GM19351 (cell line): ENCODE data around the gene ZBTB12.
"Not testable (repeated sequence)": the region's sequence is repeated elsewhere in the genome, so short reads cannot be mapped to it uniquely, and the experiment has no call there.

ENCODE experiments used
- ATAC-seq: cut with Tn5 transposase; IDR thresholded peaks from one replicate; pipeline ENCODE4 v1.9.1; 2021; ENCODE audit warnings: mild to moderate bottlenecking, moderate library complexity; ENCODE audit not compliant: unreplicated experiment

Gene ZBTB12, protein sequence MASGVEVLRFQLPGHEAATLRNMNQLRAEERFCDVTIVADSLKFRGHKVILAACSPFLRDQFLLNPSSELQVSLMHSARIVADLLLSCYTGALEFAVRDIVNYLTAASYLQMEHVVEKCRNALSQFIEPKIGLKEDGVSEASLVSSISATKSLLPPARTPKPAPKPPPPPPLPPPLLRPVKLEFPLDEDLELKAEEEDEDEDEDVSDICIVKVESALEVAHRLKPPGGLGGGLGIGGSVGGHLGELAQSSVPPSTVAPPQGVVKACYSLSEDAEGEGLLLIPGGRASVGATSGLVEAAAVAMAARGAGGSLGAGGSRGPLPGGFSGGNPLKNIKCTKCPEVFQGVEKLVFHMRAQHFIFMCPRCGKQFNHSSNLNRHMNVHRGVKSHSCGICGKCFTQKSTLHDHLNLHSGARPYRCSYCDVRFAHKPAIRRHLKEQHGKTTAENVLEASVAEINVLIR

DNA sequence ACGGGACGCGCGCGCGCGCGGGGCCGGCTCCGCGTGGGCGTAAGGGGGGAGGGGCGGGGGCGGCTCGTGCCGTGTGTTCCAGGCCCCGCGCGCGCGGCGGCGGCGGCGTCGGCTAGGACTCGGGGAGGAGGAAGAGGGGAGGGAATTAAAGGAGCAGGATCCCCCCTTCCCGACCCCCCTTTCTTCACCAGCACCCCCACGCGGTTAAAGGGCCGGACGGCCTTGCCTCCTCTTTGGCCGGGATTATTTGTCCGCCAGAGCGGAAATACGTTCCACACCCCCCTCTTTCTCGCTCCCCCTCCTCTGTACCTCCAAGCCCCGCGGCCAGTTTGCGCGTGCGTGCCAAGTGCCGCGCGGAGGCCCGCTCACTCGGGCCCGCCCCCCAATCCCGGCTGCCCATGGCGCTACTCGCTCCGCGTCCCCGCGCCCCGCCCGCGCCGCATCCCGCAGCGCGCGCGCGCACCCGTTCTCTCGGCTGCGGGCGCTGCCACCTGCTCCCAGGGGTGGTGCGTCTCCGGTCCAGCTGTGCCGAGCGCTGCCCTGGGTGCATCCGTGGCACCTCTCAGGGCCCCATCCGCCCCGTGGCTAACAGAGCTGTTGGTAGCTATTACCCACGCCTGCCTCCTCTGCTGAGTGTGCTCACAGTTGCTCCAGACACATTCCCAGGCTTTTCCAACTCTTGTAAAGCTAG is at the start of gene ZBTB12:
TSS of gene ZBTB12 (minus strand) at position 134 of the 691 bp plus-strand sequence. CDS start 781 bp downstream, outside the sequence.
- peak; percentile 53 for ATAC-seq

DNA sequence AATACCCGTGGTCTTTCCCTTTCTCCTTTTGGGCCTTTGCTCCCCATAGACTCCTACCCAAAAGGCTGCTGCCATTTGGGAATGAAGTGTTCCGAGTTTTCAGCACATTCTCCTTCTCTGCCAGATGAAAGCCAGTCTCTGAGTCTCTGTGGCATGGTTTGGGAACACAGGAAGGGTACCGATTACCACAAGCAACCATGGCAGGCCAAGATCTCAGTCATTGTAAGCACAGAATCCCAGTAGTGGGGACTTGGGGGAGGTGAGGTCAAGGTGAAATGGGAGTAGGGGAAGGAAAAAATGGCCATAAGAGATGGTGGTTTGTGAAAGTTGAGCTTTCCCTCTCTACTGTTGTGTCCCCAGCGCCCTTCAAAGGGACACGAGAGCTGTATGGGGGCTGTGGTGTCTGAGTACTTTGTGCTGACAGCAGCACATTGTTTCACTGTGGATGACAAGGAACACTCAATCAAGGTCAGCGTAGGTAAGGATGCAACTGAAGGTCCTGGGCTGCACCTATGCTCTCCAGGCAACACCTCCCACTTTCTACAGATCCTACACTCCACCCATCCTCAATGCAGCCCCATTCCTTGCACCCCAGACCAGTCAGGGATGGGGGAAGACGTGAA is 48.2 kb upstream of the ZBTB12 start:
- ATAC-seq: no peak

DNA sequence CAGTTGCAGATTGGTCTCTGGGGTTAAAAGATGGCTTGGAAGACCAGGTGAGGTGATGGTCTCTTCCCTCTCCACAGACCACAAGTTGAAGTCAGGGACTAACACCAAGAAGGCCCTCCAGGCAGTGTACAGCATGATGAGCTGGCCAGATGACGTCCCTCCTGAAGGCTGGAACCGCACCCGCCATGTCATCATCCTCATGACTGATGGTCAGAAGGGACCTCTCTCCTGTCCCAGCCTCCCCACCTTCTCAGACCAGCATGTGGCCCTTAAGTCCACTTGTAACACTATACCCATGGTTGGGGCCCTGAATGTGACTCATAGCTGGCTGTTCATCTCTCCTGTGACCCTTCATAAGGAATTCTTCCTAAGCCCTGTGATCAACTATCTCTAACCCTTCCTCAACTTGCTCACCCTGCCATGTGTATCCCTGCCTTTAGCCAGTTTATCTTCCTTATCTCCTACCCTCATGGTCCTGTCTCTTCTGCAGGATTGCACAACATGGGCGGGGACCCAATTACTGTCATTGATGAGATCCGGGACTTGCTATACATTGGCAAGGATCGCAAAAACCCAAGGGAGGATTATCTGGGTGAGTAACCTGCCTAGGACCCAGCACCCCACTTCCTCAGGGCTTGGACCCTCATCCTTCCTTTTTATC is 47.0 kb upstream of the ZBTB12 start:
- no peak for ATAC-seq

DNA sequence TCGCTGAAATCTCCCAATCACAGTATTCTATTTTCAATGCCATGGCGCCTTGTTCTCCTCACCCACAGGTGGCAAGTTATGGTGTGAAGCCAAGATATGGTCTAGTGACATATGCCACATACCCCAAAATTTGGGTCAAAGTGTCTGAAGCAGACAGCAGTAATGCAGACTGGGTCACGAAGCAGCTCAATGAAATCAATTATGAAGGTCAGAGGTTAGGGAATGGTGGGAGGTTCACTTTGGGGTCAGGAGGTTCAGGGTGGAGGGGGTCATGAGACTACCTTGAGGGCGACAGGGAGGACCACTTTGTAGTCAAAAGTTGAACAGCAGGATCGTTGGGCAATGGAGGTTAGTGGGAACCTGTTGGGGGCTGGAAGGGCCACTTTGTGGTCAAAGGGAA is 46.4 kb upstream of the ZBTB12 start:
- no peak for ATAC-seq

DNA sequence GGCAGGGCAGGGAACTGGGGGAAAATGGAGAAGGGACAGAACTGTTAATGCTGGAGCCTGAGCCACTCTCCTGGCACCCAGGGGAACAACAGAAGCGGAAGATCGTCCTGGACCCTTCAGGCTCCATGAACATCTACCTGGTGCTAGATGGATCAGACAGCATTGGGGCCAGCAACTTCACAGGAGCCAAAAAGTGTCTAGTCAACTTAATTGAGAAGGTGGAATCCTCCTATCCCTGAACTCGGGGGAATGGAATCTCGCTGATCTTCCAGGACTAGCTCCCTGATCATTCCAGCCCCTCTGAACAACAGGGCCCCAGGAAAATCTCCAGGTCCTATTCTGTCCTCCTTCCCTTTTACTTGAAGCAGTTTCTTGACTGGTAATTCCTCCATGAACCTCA is 46.0 kb upstream of the ZBTB12 start:
- no peak for ATAC-seq

DNA sequence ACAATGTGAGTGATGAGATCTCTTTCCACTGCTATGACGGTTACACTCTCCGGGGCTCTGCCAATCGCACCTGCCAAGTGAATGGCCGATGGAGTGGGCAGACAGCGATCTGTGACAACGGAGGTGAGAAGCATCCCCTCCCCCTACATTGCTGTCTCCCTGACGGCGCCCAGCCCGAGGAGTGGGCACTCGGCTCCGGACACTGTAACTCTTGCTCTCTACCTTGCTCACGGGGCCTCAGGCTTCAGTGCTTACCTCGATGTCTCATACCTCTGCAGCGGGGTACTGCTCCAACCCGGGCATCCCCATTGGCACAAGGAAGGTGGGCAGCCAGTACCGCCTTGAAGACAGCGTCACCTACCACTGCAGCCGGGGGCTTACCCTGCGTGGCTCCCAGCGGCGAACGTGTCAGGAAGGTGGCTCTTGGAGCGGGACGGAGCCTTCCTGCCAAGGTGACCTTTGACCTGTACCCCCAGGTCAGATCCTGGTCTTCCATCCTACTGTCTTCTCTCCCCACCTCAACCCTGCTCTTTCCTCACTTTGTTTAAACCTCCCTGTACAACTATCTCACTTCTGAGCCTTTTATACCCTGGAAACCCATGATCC is 45.3 kb upstream of the ZBTB12 start:
- ATAC-seq: no peak

DNA sequence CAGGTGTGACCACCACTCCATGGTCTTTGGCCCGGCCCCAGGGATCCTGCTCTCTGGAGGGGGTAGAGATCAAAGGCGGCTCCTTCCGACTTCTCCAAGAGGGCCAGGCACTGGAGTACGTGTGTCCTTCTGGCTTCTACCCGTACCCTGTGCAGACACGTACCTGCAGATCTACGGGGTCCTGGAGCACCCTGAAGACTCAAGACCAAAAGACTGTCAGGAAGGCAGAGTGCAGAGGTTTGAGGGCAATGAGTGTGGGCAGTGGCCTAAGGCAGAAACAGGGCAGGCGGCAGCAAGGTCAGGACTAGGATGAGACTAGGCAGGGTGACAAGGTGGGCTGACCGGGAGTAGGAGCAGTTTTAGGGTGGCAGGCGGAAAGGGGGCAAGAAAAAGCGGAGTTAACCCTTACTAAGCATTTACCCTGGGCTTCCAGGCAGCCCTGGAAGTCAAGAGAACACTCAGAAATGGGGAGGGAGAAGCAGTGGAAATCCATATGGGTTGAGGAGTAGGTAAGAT is 44.5 kb upstream of the ZBTB12 start:
- no peak for ATAC-seq

DNA sequence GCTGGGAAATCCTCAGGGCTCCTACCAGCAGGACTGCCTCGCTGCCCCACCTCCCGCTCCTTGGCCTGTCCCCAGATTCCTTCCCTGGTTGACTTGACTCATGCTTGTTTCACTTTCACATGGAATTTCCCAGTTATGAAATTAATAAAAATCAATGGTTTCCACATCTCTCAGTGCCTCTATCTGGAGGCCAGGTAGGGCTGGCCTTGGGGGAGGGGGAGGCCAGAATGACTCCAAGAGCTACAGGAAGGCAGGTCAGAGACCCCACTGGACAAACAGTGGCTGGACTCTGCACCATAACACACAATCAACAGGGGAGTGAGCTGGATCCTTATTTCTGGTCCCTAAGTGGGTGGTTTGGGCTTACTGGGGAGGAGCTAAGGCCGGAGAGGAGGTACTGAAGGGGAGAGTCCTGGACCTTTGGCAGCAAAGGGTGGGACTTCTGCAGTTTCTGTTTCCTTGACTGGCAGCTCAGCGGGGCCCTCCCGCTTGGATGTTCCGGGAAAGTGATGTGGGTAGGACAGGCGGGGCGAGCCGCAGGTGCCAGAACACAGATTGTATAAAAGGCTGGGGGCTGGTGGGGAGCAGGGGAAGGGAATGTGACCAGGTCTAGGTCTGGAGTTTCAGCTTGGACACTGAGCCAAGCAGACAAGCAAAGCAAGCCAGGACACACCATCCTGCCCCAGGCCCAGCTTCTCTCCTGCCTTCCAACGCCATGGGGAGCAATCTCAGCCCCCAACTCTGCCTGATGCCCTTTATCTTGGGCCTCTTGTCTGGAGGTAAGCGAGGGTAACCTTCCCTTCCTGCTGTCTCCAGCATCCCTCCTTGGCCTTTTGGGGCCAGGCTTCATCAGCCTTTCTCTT is 43.9 kb upstream of the ZBTB12 start, which contains the start of gene CFB:
TSS of gene CFB (plus strand) at position 589 of the 863 bp plus-strand sequence. CDS start at position 716, 127 bp downstream.
- no peak for ATAC-seq

DNA sequence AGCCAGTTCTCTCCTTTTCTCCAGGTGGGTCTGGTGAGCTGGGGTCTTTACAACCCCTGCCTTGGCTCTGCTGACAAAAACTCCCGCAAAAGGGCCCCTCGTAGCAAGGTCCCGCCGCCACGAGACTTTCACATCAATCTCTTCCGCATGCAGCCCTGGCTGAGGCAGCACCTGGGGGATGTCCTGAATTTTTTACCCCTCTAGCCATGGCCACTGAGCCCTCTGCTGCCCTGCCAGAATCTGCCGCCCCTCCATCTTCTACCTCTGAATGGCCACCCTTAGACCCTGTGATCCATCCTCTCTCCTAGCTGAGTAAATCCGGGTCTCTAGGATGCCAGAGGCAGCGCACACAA is 43.2 kb upstream of the ZBTB12 start:
- no peak for ATAC-seq

DNA sequence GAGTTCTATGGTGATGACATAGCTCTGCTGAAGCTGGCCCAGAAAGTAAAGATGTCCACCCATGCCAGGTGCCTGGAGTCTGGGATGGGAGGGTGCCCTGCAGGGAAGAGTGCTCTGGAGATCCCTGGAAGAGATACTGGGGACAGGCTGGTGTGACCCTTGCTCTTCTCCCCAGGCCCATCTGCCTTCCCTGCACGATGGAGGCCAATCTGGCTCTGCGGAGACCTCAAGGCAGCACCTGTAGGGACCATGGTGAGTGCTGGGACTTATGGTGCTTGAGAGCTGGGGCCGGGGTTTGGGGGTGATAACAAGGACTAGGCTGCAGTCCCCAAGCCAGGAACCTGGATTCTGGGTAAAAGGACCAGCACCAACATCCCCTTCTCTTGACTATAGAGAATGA is 41.9 kb upstream of the ZBTB12 start:
- ATAC-seq: no peak

DNA sequence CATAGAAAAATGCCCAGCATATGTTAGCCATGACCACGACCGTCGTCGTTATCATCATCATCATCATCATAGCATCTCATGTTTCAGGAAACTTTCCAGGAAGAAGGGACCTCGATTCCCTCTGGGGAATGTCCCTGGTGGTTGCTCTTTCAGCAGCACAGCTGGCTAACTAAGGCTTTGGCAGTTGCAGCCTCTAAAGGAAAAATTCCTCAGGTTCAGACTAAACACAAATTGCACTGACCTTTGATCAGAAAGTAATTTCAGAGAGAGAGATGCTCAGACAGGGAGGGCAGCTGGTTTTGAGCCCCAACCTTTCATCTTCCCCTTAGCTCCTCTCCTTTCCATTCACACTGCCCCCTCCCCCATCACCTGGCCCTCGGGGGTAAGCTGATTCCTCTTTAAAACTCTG is 38.4 kb upstream of the ZBTB12 start:
- ATAC-seq: no peak

DNA sequence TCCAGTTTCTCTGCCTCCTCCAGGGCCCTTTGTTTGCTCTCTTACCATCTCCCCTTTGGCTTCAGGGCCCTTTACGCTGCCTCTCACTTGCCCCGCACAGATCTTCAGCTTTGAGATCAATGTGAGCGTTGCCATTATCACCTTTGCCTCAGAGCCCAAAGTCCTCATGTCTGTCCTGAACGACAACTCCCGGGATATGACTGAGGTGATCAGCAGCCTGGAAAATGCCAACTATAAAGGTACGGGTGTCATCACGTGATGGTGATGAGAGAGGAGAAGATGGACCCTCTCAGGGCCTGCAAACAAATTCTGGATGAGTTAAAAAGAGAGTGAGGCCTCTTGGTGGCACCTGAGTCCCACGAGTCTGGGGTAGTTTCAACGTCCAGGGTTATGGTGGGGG is 33.9 kb upstream of the ZBTB12 start:
- no peak for ATAC-seq

DNA sequence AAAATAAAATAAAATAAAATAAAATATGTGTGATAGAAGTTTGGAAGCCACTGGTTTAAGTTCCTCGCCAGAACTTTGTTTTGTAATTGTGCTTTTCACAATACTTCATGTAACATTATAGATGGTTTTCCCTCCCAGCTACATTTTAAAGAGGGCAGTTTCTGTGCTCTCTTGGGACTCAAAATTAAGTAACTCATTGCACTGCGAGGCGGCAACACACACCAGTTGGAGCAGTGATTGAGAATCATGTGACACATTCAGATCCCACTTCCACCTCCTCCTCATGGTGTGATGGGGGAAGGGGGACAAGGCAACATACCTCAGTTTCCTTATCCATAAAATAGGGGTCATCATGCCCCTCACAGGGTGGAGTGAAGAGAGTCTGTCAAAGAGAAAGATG is 33.1 kb upstream of the ZBTB12 start:
- ATAC-seq: no peak

DNA sequence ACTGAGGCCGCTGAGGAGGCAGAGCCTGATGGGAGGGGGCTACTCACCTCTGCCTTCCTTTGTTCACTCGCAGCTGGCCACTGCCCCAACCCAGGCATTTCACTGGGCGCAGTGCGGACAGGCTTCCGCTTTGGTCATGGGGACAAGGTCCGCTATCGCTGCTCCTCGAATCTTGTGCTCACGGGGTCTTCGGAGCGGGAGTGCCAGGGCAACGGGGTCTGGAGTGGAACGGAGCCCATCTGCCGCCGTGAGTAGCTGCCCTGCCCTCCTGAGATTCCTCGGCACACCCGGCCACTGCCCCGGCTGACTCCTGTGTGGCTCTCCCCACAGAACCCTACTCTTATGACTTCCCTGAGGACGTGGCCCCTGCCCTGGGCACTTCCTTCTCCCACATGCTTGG is 31.7 kb upstream of the ZBTB12 start:
- no peak for ATAC-seq

DNA sequence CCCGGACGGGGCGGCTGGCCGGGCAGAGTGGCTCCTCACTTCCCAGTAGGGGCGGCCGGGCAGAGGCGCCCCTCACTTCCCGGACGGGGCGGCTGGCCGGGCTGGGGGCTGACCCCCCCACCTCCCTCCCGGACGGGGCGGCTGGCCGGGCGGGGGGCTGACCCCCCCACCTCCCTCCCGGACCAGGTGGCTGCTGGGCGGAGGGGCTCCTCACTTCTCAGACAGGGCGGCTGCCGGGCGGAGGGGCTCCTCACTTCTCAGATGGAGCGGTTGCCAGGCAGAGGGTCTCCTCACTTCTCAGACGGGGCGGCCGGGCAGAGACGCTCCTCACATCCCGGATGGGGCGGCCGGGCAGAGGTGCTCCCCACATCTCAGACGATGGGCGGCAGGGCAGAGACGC is 30.3 kb upstream of the ZBTB12 start:
- not testable (repeated sequence) for ATAC-seq

DNA sequence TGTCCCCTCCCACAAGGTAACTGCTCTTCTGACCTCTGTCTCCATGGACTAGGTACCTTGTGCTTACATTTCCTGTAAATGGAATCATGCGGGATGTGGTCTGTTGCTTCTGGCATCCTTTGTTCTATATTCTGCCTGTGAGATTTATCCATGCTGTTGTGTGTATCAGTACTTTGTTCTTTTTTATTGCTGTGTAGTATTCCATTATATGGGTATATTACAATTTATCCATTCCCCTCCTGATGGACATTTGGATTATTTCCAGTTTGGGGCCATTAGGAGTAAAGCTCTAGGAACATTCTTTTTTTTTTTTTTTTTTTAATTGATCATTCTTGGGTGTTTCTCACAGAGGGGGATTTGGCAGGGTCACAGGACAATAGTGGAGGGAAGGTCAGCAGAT is 29.1 kb upstream of the ZBTB12 start:
- no peak for ATAC-seq

DNA sequence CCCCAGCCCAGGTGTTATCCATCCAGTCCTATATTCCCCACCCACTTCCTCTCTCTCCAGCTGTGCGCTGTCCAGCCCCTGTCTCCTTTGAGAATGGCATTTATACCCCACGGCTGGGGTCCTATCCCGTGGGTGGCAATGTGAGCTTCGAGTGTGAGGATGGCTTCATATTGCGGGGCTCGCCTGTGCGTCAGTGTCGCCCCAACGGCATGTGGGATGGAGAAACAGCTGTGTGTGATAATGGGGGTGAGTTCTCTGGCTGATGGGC is 26.7 kb upstream of the ZBTB12 start:
- ATAC-seq: no peak

DNA sequence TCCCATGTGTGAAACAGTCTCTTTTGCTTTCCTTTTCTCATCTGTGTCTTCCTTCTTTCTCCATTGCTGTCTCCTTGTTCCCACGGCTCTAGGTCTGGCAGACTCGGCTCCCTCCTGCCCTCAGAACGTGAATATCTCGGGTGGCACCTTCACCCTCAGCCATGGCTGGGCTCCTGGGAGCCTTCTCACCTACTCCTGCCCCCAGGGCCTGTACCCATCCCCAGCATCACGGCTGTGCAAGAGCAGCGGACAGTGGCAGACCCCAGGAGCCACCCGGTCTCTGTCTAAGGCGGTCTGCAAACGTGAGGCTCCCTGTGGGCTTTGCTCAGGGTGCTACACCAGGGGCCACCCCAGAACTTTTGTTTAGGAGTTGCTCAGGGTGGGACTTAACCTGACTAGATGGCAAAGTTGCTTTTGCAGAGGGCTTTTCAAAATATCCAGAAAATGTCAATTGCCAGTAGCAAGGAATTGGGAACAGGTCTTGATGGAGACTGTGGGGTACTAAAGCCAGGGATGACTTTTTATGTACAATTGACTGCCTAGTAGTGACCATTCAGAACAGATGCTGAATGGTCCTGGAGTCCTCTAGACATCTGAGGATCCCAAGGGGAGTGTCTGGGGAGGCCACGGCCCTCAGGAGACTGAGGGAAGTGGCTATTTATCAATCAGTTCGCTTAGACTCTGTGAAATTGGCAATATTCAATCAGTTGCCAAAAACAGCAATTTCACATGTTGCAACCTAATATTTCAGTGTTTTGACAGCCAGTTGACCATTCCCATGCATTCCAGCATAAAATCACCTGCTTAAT is 26.2 kb upstream of the ZBTB12 start:
- no peak for ATAC-seq

DNA sequence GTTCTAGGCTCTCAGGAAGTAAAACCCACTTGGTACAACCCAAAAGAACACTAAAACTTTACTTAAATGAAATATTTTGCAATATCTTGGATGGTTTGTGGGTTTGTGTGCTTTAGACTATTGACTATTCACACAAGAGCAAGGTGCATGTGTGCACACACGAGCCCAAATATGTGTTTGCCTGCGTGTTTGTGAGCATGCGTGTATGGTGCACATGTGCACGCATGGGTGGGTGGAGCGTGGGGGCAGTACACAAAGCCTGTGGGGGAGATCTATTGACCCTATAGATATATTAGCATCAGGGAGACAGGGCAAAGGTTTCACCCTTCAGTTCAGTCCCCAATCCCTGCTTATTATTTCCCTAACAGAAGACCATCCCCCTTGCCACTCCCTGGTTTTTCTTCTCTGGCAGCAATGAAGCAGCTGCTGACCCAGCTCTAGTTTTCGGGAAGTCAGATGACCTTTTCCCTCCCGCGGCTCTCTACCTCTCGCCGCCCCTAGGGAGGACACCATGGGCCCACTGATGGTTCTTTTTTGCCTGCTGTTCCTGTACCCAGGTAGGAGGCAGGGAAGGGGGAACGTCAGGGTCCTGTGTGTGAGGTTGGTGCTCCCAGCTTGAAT is 25.5 kb upstream of the ZBTB12 start, which contains the start of gene C2:
TSS of gene C2 (plus strand) at position 476 of the 621 bp plus-strand sequence. CDS start at position 512, 36 bp downstream.
- no peak for ATAC-seq
